Measurements from ENCODE around the gene NAA40.
A peak's percentile ranks its signal among the peaks of the same experiment; 100 is the strongest.

NAA40 gene

DNA sequence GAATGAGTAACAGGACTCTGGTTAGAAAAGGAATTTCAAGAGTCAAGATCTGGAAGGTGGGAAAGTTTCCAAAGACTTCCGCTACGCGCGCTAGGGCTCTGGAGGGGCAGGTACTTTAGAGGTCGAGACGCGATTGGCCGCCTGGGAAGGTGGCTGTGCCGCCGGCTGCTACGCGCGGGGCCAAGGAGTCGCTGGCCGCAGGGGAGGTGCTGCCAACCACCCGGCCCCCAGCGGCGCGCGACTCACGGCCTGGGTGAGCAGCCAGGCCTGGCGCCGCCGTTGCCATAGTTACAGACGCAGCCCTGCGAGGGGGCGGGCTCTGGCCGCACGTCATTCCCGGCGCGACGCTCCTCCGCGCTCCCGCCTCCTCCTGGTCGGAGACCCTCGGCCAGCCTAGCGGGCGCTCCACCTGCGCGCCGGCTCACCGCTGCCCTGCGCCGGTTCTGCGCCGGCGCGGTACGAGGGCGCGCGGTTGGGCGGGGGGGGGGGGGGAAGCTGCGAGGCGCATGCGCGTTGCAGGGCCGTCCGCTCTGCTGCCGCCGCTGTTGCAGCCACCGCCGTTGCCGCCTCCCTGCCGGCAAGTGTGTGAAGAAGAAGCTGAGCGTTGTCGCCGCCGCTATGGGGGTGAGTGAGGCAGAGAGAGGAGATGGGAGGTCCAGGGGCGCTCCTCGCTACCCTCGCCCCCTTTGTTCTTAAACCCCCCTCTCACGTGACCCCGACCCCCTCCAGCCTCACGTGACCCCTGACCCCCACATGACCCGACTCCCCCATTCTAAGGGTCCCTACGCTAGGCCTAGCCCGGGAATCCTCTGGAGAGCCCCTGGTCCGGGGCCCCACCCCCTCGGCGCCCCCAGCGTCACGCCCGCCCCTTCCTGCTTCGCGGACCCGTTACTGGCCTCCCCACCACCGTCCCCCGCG, at the start of gene NAA40:
Gene NAA40, plus strand, starts transcription at position 524 of the 918 bp plus-strand sequence. Its CDS starts 95 bp downstream, at position 619.
- DNase-seq (ENCODE audit: low read depth in 2 of 2): peak; percentile 80 to 87

DNA sequence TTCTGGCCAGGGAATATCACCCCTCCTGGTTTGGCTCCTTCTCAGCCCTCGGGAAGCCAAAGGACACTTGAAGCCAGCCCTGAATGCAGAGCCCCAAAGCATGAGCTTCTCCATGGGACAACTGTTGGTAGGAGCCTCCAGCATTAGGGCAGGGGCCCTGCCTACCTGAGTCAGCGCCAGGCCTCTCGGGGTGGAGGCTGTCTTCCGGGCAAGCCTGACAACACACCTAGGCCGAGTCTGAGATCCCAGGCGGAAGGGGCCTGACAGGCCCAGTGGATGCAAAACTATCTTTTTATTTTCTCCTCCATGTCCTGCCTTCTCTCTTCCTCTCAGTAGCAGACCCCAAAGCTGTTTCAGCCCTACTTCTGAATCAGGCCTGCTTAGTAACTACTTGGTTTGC, 49.5 kb upstream of the NAA40 start:
- DNase-seq (ENCODE audit: low read depth in 2 of 2): no peak

DNA sequence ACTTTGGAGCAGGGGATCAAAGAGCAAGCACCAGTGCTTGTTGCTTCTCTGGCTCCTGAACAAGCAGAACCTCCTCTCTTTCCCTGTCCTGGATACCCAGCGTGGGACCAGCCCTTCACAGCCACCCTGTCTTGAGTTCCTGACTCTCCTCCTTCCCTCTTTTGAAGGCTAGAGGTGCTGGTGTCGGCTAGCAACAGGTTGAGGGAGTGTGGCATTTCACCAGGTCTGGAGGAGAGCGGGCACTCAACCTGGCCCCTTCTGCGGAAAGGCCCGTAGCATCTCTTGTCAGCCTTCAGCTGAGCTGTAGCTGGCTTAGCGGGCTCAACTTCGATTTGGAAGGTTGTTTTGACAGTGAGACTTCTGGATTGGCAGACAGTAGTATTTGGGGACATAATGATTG, 48.4 kb upstream of the NAA40 start:
- no peak for DNase-seq (ENCODE audit: low read depth in 2 of 2)

DNA sequence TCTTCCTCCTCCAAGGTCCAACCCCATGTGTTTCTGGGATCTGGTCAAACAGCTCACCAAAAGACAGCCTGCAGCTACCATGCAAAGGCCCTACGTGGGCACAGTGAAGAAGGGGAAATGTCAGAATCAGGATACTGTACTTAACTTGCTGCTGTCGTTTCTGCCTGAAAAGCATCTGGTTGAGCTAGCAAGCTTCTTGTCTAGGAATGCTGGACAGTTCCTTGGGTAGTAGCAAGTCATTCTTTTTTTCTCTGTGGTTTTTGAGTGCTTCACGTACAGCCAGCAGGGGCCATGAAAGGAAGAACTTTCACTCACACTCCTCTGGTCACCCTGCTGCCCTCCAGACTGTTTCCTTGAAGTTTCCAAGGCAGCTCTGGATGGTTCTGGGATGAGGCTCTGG, 46.6 kb upstream of the NAA40 start:
- no peak for DNase-seq (ENCODE audit: low read depth in 2 of 2)

DNA sequence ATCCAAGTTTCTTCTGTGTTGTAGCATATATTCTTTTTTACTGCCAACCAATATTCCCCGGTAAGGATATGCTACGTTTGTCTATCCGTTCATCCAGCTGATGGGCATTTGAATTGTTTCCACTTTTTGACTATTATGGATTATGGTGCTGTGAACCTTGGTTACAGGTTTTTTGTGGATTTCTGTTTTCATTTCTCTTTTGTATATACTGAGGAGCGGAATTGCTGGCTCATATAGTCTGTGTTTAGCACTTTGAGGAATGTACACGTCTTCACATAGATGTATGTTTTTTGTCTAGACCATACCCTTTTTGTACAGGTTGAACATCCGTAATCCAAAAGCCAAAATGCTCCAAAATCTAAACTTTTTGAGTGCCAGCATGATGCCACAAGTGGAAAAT, 45.4 kb upstream of the NAA40 start:
- DNase-seq (ENCODE audit: low read depth in 2 of 2): no peak

DNA sequence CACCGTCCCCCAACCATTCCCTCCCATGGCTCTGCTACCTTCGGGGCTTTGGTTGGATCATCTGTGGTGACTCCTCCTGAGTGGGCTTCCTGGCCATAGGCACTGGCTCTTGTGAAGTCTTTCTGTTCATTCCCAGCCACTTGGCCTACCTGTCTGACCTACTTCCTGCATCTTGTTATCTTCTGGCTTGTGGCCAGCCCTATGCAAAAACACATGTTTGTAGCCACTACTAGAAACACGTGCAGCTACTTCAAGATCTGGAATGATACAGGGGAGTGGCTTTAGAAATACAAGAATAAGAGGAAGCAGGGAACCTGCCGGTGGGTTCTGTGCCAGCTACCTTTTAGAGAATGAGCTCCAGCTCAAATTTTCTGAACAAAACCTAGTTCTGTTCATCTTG, 42.7 kb upstream of the NAA40 start:
- no peak for DNase-seq (ENCODE audit: low read depth in 2 of 2)

DNA sequence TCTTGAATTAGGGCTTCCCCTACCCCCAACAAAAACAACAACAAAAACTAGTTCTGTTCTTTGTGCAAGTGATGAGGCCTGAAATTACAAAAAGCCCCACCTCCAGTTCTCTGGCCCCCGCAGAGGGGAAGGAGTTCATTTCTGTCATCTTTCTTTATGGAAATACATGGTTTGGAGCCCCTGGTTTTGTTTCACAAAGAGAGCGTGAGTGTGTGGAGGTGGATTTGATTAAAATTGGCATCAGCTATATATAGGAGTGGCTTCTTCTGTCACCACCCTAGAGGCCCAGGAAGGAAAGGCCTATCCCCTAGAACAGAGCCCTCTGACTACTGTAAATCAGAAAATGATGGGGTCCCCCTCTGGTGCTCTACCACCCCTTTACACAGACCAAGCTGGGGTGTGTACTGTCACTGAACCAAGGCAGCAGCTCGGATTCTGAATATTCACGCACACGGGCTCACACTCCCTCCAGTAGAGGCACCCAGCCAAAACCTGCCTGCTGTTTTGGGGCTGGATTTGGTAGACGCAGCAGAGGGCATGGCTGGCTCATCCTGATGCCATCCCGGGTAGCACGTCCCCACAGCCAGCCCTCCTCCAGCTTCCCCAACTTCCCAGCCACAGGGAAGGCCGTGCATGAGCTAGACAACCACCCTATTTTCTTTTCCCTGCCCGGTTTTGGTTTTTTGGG, 41.2 kb upstream of the NAA40 start:
- DNase-seq (ENCODE audit: low read depth in 2 of 2): no peak

DNA sequence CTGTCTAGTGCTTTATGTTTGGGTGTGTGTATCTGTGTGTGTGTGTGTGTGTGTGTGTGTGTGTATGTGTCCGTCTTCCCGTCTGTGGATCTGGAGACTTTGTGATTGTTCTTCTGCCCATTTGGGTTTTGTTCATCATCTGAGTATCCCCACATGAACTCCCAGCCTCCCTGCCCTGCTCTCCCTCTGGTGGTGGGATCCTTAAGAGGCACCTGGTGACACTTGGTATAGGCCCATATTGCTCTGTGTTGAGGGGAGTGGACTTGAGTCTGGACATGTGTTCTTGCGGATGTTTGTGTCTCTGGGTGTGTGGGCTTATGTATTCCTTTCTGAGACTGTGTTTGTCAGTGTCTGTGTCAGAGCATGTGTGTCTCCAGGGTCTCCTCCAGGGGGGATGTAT, 37.1 kb upstream of the NAA40 start:
- no peak for DNase-seq (ENCODE audit: low read depth in 2 of 2)

DNA sequence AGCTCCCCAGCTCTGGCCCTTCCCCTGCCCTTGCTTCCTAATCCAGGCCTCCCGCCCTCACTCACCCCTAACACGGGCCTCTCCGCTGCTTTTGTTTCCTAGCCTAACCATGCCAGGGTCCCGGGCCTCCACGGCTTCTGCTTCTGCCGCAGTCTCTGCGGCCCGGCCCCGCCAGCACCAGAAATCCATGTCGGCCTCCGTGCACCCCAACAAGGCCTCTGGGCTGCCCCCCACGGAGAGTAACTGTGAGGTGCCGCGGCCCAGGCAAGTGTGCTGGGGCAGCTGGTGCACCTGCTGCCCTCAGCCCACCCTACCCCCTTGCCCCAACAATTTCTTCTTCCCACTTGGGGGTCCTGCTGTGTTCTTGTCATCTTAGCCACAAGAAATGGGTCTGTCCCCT, 34.9 kb upstream of the NAA40 start:
- no peak for DNase-seq (ENCODE audit: low read depth in 2 of 2)

DNA sequence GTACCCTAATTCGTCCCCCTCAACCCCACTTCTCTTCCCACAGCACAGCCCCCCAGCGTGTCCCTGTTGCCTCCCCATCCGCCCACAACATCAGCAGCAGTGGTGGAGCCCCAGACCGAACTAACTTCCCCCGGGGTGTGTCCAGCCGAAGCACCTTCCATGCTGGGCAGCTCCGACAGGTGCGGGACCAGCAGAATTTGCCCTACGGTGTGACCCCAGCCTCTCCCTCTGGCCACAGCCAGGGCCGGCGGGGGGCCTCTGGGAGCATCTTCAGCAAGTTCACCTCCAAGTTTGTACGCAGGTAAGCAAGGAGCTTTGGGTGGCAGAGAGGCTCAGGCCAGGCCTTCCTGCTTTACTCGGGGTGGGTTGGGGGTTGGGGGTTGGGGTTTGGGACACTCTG, 34.1 kb upstream of the NAA40 start:
- DNase-seq (ENCODE audit: low read depth in 2 of 2): no peak

DNA sequence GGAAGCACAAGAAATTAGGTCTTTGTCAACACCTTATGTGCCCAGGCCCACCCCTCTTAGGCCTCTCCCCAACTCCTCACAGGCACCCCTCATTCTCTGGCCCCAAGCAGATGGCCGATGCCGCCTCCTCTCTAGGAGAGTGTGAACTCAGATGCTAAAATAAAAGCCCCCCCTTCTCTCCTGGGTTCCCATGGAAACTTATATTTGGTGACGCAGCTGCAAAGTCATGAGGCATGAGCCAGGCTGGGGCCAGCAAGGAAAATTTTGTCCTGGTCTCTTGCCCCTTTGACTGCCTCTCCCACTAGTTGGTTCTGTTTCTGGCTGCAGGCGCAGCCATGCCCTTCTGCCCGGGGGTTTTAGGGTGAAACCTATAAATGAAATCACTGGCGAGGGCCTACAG, 33.6 kb upstream of the NAA40 start:
- no peak for DNase-seq (ENCODE audit: low read depth in 2 of 2)

DNA sequence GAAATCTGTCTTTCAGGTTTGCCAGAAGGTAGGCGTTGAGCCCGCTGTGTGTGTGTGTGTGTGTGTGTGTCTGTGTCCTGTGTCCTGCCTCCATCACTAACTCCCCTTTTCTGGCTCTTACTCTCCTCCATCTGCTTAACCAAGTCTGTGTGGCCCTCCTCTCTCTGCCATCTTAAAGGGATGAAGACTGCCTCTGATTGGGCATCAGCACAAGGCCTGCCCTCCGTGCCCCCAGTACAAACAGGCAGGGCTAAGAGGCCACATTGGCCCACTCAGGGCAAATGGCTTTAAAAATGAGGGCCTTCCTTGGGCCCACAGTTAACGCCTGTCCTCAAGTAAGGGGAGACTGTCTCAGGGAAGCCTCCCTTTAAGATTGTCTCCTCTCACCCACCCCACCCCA, 32.7 kb upstream of the NAA40 start:
- DNase-seq (ENCODE audit: low read depth in 2 of 2): no peak

DNA sequence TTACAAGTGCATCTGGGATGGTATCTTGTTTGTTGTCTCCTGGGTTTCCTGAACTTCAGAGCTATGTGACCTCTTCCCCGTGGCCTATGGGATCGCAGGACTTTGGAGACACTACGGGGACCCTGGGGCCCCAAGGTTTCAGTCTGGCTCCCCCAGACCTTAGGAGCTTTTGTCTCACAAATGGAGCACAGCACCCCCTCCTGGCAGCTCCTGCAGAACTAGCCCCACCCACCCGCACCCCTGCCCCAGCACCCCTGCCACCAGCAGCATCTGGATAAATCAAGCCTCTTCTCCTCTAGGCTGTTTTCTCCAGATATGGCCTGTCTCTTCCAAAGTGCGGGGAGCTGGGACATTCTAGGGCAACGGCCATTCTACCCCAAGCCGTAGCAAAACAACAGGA, 32.2 kb upstream of the NAA40 start:
- no peak for DNase-seq (ENCODE audit: low read depth in 2 of 2)

DNA sequence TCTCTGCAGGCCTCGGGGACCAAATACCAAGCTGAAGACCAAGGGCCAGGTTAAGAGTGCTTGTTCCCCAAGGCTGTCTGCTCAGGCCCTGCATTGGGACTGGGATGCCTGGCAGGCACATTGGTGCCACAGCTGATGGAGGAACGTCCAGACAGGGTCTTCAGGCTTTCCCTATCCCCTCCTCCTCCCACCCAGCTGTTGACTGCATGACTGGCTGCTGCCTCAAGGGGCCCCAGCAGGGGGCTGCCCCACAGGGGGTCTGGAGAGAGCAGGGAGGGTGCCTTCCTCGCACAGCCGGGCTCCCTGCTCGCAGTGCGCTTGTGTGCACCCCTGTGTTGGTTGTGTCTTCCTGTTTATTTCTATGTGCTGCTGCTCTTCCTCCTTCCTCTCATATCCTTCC, 31.7 kb upstream of the NAA40 start:
- DNase-seq (ENCODE audit: low read depth in 2 of 2): no peak

DNA sequence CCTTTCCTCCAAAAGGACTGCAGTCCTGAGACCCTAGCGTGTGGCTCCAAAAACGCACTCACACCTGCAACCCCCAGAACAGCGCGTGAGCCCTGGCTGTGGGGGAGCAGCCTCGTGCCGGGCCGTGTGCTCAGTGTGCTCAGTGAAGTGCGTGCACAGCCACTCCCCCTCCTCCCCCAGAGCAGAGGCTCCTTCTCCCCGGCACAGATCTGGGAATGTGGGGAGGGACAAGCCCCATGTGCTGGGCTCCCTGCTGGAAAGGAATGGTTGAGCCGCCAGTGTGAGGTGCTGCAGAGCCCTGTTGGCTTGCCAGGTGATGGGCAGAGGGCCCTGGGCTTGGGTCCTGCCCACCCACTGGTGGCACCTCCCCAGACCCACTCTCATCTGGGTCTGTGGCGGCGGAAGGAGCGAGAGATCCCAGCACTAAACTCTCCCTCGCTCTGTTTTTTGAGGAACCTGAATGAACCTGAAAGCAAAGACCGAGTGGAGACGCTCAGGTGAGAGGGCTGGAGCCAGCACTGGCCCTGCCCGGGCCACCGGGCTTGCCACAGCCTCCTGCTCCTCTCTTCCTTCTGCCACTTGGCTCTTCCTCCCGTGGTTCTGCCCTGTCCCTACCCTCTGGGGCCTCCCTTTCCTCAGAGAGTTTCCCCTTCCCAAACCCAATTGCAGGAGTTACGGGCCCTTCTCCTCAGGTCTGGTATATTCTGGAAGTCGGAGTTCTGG, 30.8 kb upstream of the NAA40 start:
- no peak for DNase-seq (ENCODE audit: low read depth in 2 of 2)

DNA sequence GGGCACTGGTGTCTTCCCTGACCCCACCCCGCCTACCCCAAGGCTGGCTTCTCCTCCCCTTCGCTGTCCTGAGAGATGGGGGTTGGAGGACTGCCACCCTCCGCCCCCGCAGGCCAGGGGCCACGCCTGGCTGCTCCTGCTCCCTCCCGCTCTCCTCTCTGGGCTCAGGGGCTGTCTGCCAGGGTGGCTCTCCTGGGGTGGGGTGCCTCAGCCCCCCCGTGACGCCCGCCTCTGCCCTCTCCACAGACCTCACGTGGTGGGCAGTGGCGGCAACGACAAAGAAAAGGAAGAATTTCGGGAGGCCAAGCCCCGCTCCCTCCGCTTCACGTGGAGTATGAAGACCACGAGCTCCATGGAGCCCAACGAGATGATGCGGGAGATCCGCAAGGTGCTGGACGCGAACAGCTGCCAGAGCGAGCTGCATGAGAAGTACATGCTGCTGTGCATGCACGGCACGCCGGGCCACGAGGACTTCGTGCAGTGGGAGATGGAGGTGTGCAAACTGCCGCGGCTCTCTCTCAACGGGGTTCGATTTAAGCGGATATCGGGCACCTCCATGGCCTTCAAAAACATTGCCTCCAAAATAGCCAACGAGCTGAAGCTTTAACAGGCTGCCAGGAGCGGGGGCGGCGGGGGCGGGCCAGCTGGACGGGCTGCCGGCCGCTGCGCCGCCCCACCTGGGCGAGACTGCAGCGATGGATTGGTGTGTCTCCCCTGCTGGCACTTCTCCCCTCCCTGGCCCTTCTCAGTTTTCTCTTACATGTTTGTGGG, 30.0 kb upstream of the NAA40 start:
- no peak for DNase-seq (ENCODE audit: low read depth in 2 of 2)

DNA sequence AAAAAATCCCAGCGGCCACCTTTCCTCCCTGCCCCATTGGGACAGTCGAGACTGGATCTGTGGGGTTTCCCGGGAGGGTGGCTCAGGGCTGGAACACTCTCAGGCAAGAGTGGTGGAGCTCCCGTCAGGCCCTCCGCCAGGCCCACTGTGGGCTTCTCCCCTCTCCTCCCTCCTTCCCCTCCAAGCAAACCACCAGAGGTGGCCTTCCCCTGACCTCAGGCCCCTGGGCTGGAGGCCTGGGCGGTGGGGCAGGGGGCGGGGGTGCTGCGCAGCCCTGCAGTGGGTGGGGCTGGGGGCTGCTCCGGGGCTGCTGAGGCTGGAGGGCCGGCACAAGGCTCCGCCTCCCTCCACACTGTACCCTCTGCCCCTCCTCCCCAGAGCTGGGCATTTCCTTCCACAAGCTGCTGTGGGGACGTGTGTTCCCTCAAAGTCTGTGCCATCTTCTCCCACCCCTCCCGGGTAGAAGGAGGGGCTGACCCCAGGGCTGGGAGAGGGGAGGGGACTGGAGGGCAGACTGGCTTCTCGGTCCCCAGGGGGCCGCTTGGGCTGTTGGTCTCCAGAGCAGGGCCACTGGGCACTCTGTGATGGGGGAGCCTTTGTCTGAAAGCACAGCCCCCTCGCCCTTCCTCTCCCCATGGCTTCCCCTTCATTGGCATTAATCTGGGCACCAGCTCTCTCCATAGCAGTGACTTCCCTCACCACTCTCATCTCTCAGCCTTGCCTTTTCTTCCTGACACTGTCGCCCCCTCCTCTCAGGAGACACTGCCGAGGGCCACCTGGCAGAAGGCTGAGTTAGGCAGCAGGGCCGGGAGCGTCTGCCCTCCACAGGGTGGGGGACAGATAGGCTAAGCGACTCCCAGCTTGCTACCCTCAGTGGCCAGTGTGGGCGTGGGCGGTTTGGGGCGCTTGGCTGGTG, 29.0 kb upstream of the NAA40 start:
- no peak for DNase-seq (ENCODE audit: low read depth in 2 of 2)

DNA sequence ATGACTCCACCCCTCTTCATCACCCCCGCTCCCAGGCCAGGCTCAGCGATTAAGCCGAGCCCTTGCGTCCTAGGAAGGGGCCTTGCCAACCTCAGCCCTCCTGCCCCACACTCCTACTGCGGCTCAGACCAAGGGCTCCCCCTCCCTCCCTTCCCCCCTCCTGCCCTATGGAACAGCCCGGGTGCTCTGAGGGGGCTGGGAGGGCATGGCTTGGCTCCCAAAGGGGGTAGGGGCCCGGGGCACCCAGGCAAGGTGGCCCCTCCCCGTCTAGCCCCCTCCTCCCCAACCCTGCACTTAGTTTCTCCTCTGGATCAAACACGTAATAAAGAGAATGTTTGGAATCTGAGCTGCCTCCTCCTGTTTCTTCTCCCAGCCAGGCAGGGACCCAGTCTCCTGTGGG, 28.1 kb upstream of the NAA40 start:
- DNase-seq (ENCODE audit: low read depth in 2 of 2): no peak

DNA sequence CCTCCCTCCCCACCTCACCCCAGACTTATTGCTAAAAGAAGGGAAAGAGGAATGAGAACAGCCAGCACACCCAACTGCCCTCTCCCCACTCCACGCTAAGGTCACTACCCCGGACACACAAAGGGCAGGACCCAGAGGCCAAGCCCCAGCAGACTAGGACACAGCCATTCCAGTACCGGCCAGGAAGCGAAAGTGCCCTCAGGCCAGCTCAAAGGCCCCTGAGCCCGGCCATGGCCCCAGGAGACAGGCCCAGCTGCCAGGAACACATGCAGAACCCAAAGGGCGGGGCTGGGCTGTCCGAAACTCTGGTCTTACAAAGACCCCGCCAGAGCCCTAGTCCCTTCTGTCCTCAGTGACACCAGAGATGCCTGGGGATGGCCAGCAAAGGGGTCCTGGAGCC, 27.4 kb upstream of the NAA40 start:
- DNase-seq (ENCODE audit: low read depth in 2 of 2): no peak

DNA sequence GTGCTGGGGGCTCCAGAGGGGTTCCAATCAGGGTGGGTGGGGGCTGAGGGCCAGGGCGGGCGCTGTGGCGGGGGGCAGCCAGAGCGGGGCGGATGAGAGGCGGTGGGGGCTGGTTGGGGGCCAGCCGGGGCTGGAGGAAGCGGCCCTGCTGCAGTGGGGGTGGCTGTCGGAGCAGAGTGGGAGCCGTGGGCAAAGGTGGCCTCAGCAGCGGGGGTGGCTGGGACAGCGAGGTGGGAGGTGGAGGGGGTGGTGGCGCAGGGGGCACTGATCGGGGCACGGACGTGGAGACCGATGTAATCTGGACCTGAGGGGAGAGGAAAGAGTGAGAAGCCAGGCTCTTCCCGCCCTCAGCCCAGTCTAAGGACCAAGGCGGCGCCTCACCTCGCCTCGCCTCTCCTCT, 26.9 kb upstream of the NAA40 start:
- no peak for DNase-seq (ENCODE audit: low read depth in 2 of 2)

DNA sequence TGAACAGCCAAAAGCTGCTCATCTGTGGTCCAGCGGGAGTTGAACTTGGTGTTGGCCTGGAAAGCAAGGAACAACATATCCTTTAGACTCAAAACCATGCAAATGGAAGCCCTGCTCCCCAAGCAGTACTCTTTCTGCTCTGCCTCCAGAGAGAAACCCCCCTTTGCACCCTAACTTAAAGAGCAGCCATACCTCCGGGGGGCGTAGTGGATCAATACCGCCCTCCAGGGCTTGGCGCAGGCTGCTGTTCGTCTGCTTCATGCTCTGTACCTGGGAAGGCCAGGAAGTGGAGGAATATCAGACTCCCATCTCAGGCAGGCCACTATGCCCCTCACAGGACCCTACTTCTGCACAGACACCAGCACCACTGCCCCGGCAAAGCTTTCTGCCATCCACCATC, 26.1 kb upstream of the NAA40 start:
- DNase-seq (ENCODE audit: low read depth in 2 of 2): no peak

Measured in stimulated activated CD8-positive, alpha-beta memory T cell treated with anti-CD3 and anti-CD28 coated beads, Interleukin-15, amount 100 ng/mL, for 4 hours (primary cell).